Activated CD4-positive, alpha-beta T cell treated with anti-CD3 and anti-CD28 coated beads, Interleukin-2, amount 50 U/mL, for 48 hours (primary cell): Measurements from ENCODE around the gene TNFSF10.
A peak's percentile ranks its signal among the peaks of the same experiment; 100 is the strongest.
"Not testable (repeated sequence)": the region's sequence is repeated elsewhere in the genome, so short reads cannot be mapped to it uniquely, and the experiment has no call there.

Experiments used
- DNase-seq, 2 experiments: peaks; one replicate each; pipeline ENCODE4 v3.0.0-alpha.2; 2020

TNFSF10 gene

GRCh38 chr3:172522871-172523818 is at the start of gene TNFSF10:
TNFSF10 (minus strand) TSS chr3:172523430; CDS start chr3:172523384, 46 bp downstream.
- DNase-seq = peak; percentile 59 to 72

- no peak for DNase-seq
Observed at GRCh38 chr3:172569128-172570008, 46.1 kb upstream of the TNFSF10 start.

GRCh38 chr3:172568701-172569100 is 45.5 kb upstream of the TNFSF10 start:
- no peak for DNase-seq

GRCh38 chr3:172566785-172567184 is 43.6 kb upstream of the TNFSF10 start:
- DNase-seq = not testable (repeated sequence)

- no peak for DNase-seq
Observed at GRCh38 chr3:172564499-172564898, 41.3 kb upstream of the TNFSF10 start.

GRCh38 chr3:172562871-172563865 is 39.9 kb upstream of the TNFSF10 start:
- peak in 1 of 2 experiments; percentile 45 for DNase-seq

- DNase-seq = peak; percentile 31 to 41
Observed at GRCh38 chr3:172561897-172562640, 38.8 kb upstream of the TNFSF10 start.

- DNase-seq = no peak
Observed at GRCh38 chr3:172560586-172560985, 37.4 kb upstream of the TNFSF10 start.

GRCh38 chr3:172560026-172560425 is 36.8 kb upstream of the TNFSF10 start:
- DNase-seq = no peak

- no peak for DNase-seq
Observed at GRCh38 chr3:172559020-172559419, 35.8 kb upstream of the TNFSF10 start.

GRCh38 chr3:172557515-172558220 is 34.4 kb upstream of the TNFSF10 start:
- DNase-seq = no peak

- DNase-seq = no peak
Observed at GRCh38 chr3:172553526-172554252, 30.5 kb upstream of the TNFSF10 start.

GRCh38 chr3:172552607-172553006 is 29.4 kb upstream of the TNFSF10 start:
- DNase-seq = no peak

GRCh38 chr3:172551874-172552273 is 28.6 kb upstream of the TNFSF10 start:
- DNase-seq = no peak

GRCh38 chr3:172550347-172550943 is 27.2 kb upstream of the TNFSF10 start:
- peak; percentile 78 to 84 for DNase-seq

- DNase-seq = no peak
Observed at GRCh38 chr3:172549144-172549543, 25.9 kb upstream of the TNFSF10 start.

GRCh38 chr3:172546628-172547214 is 23.5 kb upstream of the TNFSF10 start:
- DNase-seq = no peak

GRCh38 chr3:172546105-172546504 is 22.9 kb upstream of the TNFSF10 start:
- DNase-seq = no peak

GRCh38 chr3:172544404-172544803 is 21.2 kb upstream of the TNFSF10 start:
- no peak for DNase-seq
